Immature natural killer cell (primary cell): ENCODE results near the gene GHR. TPM values are rescaled to one million over a fixed set of nuclear protein-coding genes. Genes with fewer than 3 reads are reported as not detected.
"Not testable (repeated sequence)": the region's sequence is repeated elsewhere in the genome, so short reads cannot be mapped to it uniquely, and the experiment has no call there.

ENCODE experiments used
- DNase-seq, 3 donors: peaks; one replicate each; pipeline ENCODE4 v3.0.0; 2022; ENCODE audit warnings: mixed read lengths in 1 of 3
- H3K27ac Mint-ChIP-seq, 6 donors: one replicate each; pipeline ENCODE4 v1.8.0; 2020; ENCODE audit warnings: mixed read lengths in 6 of 6, mild to moderate bottlenecking in 5 of 6, inconsistent platforms in 4 of 6, moderate library complexity in 3 of 6
- H3K27me3 Mint-ChIP-seq, 3 donors: one replicate each; pipeline ENCODE4 v1.8.0; 2020 to 2021; ENCODE audit warnings: low read depth in 3 of 3, mild to moderate bottlenecking in 3 of 3, mixed read lengths in 3 of 3, moderate library complexity in 3 of 3, inconsistent platforms in 1 of 3
- H3K36me3 Mint-ChIP-seq, 3 donors: one replicate each; pipeline ENCODE4 v1.8.0; 2020; ENCODE audit warnings: mixed read lengths in 3 of 3, inconsistent platforms in 2 of 3, mild to moderate bottlenecking in 2 of 3
- H3K4me1 Mint-ChIP-seq, 2 donors: one replicate each; pipeline ENCODE4 v1.8.0; 2020; ENCODE audit warnings: inconsistent platforms in 2 of 2, mild to moderate bottlenecking in 2 of 2, mixed read lengths in 2 of 2, moderate library complexity in 1 of 2
- H3K4me3 Mint-ChIP-seq, 5 donors: one replicate each; pipeline ENCODE4 v1.8.0; 2020; ENCODE audit warnings: mild to moderate bottlenecking in 5 of 5, mixed read lengths in 5 of 5, inconsistent platforms in 3 of 5, moderate library complexity in 3 of 5
- H3K9me3 Mint-ChIP-seq, 6 donors: one replicate each; pipeline ENCODE4 v1.8.0; 2020; ENCODE audit warnings: mild to moderate bottlenecking in 6 of 6, mixed read lengths in 6 of 6, inconsistent platforms in 4 of 6, moderate library complexity in 3 of 6
- polyA plus RNA-seq, 3 donors: library from polyadenylated mRNA; unstranded; fragments of 300-500 nt; fragmentation: Illumina TruSeq; gene quantifications; one replicate each; pipeline ENCODE4 v1.2.3, GENCODE V29; 2021

GHR gene
- polyA plus RNA-seq, 3 donors from 2014 or later = not detected

DNA sequence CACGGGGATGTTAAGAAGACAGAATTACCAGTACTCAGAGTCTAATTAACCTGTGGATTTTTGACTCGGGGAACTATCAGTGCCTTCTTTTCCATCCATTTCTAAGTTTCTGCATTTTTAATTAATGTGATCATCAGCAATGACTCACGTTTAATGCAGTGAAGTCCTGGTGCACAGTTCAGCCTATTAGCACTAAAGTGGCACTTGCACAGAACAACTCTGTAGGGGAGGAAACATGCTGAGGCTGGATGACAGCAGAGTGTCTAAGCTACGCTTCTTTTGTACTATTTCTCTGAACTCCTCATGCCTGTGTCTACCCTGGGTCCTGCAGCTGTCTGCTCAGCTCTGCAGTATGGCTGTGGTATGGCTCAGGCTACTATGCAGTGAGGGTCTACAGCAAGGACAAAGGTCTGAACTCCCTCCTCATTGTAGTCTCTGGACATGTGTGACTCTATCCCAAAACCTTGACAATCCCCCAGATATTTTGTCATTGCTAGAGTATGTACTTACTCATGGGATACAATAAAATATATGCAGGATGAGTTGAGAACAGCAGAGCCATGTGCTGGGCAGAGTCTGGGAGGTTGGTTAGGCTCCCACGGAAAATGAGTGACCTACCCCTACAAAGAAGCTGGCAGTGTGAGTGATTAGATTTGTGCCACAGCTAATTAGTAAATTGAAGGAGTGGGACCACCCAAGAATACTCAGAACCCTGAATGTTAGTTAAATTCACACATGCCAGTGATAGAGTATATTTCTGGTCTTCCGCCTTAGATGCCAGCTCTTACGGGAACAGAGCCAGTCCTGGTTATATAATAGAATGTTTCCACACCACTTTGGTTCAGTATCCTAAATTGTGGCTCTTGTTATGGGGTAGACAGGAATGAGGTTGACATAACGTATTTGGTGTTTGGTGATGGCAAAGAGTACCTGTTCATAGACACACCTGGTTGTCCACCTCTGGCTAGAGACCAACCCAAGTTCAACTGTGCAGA is 148.0 kb downstream of the GHR start:
- no peak overlapping the region for H3K4me3 Mint-ChIP-seq
- no peak for DNase-seq
- no peaks in the 10 kb centered on the region for H3K36me3 Mint-ChIP-seq
- H3K27me3 Mint-ChIP-seq = peaks cover 0 to 15% (median 6%) of the 10 kb centered on the region in 3 donors
- H3K9me3 Mint-ChIP-seq = no peaks in the 10 kb centered on the region
- H3K27ac Mint-ChIP-seq = no peak overlapping the region
- no peaks in the 10 kb centered on the region for H3K4me1 Mint-ChIP-seq

DNA sequence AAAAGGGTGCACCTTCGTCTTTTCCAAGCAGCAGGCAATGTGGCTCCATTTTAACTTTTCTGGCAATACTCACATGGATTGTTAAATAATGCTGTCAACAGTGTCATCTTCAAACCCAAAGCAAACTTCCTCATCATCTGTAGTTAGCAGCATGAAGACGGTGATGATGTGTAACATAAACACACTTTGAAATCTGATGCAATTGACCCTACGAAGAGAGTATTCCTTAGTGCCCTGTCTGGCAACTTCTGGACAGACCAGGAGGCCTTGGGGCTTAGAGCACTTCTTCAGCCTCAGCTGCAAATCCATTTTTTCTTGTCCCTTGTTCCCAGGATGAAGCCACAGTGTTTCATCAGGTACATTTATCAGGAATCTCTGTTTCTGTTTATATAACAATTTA is 149.1 kb downstream of the GHR start:
- H3K9me3 Mint-ChIP-seq = no peaks in the 10 kb centered on the region
- H3K4me1 Mint-ChIP-seq = no peaks in the 10 kb centered on the region
- DNase-seq = no peak
- no peak overlapping the region for H3K4me3 Mint-ChIP-seq
- peaks cover 0 to 11% (median 6%) of the 10 kb centered on the region in 3 donors for H3K27me3 Mint-ChIP-seq
- no peaks in the 10 kb centered on the region for H3K36me3 Mint-ChIP-seq
- H3K27ac Mint-ChIP-seq = no peak overlapping the region

DNA sequence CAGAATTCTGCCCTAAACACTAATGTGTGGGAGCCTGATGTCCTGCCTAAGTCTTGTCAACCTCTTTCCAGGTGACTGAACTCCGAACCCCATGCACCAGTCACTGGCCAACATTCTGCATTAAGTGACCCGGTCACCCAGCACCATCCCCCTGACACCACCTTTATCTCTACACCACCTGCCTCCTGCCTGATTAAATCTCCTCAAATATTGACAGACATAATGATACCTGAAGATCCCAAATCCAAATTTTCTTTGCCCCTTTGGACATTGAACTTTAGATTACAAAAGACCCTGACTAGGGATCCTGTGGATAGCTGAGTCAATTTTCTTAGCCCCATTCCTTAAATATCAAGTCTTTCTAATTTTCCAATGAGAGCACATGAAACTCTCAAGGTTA is 150.1 kb downstream of the GHR start:
- Mint-ChIP-seq H3K9me3 (no peaks in the 10 kb centered on the region), H3K36me3 (no peaks in the 10 kb centered on the region), H3K27ac (no peak overlapping the region), H3K4me1 (no peaks in the 10 kb centered on the region), H3K27me3 (peaks cover 1 to 11% (median 6%) of the 10 kb centered on the region in 3 donors), H3K4me3 (no peak overlapping the region)
- DNase-seq = no peak

DNA sequence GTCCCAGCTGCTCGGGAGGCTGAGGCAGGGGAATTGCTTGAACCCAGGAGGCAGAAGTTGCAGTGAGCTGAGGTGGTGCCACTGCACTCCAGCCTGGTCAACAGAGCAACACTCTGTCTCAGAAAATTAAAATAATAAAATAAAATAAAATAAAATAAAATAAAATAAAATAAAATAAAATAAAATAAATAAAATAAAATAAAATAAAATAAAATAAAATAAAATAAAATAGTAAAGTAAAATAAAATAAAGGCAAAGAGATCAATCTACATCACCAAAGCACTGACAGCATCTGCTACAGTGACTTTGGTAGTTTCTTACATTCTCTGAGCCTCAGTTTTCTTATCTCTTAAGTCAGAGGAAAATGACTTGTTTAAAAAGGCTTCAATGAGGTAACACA is 152.7 kb downstream of the GHR start:
- H3K27ac Mint-ChIP-seq, DNase-seq, H3K36me3 Mint-ChIP-seq, H3K4me3 Mint-ChIP-seq, H3K9me3 Mint-ChIP-seq, H3K4me1 Mint-ChIP-seq: not testable (repeated sequence)
- peaks cover 1 to 11% (median 6%) of the 10 kb centered on the region in 3 donors for H3K27me3 Mint-ChIP-seq

DNA sequence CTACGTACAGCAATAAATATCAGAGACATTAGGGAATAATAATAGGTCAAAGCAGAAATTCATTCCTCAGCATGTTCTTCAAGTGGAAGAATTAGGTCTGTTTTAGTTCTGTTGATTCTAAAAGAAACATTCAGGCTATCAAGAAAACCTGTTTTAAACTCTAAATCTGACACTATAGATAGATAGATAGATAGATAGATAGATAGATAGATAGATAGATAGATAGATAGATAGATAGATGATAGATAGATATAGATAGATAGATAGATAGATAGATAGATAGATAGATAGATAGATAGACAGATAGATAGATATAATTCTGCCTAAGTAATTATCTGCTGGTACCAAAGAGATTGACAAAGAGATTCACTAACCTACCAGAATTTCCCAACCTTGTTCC is 155.7 kb downstream of the GHR start:
- not testable (repeated sequence) for H3K9me3 Mint-ChIP-seq, H3K27ac Mint-ChIP-seq, H3K36me3 Mint-ChIP-seq, H3K4me1 Mint-ChIP-seq, H3K4me3 Mint-ChIP-seq, H3K27me3 Mint-ChIP-seq, DNase-seq

DNA sequence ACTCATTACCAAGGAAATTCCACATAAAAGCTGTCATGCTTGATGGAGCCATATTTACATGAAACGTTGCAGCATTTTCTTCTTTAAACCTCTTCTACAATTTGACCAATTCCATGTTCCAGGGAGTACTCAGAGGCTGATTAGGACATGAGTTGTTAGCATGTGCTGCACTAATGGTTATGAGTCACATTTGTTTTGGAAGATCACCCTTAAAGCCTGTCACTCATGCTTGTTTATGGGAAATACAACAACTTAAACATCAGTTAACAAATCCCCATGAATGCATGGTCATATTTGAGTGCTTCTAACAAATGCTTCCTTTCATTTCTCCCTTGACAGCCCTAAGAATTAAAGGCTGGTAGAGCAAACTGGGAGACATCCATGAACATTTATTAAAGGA is 156.1 kb downstream of the GHR start:
- Mint-ChIP-seq H3K27ac (no peak overlapping the region), H3K27me3 (peaks cover 6 to 11% (median 6%) of the 10 kb centered on the region in 3 donors), H3K4me1 (no peaks in the 10 kb centered on the region), H3K4me3 (no peak overlapping the region), H3K9me3 (no peaks in the 10 kb centered on the region), H3K36me3 (no peaks in the 10 kb centered on the region)
- no peak for DNase-seq

DNA sequence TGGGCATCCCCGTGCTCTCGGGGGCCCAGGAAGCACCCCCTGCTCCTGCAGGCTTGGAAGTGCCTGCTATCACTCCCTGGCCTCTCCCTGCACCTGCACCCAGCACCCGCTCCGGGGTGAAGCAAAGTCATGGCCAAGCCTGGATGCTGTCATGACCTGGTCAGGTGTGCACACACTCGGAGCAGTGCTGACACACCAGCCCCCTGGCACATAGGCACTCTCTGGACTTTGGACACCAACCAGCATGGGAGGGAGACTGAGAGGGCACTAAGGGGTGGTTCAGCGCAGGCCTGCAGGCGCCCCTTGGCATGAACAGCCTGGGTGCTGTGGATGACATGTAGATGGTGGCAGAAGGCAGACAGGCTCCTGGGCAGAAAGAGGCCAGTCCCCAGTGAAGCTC is 158.6 kb downstream of the GHR start:
- Mint-ChIP-seq H3K9me3 (no peaks in the 10 kb centered on the region), H3K4me1 (no peaks in the 10 kb centered on the region), H3K36me3 (no peaks in the 10 kb centered on the region), H3K4me3 (no peak overlapping the region), H3K27ac (no peak overlapping the region), H3K27me3 (peaks cover 0 to 6% (median 3%) of the 10 kb centered on the region in 3 donors)
- no peak for DNase-seq

DNA sequence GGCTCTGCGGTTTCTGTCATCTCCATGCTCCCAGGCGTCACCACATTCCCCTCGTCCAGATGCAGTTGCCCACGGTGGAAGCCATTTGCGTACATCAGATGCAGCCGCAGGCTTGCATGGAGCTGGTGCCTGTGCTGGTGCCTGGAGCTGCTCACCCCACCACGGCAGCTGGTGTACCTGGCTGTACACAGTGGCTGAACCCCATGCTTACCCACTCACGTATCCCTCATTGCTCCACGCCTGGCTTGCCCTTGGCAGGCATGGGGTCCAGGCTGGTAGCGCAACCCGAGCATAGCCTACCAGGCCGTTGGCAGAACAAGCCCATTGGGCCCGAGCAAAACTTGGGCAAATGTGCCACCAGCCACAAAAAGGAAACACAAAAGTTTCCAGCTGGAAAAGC is 159.5 kb downstream of the GHR start:
- Mint-ChIP-seq H3K27ac (no peak overlapping the region), H3K4me1 (no peaks in the 10 kb centered on the region), H3K9me3 (no peaks in the 10 kb centered on the region), H3K4me3 (no peak overlapping the region), H3K27me3 (peaks cover 0 to 6% (median 4%) of the 10 kb centered on the region in 3 donors), H3K36me3 (no peaks in the 10 kb centered on the region)
- DNase-seq = no peak

DNA sequence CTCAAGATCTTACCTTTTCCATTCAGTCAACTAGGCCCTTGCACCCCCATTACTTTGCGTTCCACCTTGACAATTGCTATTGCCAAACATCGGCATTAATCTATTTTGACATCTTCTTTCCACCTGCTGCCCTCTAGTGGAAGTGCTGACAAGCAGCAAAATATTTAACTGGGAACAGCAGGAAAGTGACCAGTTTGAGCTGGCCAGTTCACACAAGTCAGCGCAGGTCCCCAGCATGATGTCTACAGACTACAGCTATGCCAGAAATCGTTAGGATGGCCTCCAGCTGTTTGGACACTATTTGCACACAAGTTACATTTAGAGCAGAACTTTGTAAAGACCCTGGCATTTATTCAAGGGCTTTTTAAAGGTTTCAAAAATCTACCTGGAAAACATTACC is 160.1 kb downstream of the GHR start:
- peak; percentile 24 to 38 (median 28) for DNase-seq
- peaks cover 0 to 5% (median 5%) of the 10 kb centered on the region in 3 donors for H3K27me3 Mint-ChIP-seq

DNA sequence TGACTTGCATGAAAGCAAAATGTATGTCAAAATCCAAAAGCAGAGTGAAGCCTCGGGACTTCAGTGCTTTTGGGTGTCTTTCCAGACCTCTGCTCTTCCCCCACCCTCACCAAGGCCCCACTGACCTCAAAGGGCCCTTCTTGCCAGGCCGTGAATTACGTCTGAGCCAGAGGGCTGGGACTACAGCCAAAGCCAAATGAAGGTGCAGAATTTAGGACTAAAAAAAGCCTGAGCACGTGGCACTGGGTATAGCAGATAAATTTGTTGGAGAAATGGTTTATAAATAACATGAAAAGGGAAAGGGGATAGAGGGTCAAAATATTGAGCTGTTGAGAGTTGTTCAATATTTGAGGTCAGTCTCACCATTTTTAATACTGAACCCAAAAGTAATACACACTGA is 163.4 kb downstream of the GHR start:
- no peaks in the 10 kb centered on the region for H3K36me3 Mint-ChIP-seq
- H3K4me1 Mint-ChIP-seq = no peaks in the 10 kb centered on the region
- DNase-seq = no peak
- peaks cover 4 to 5% (median 4%) of the 10 kb centered on the region in 3 donors for H3K27me3 Mint-ChIP-seq
- H3K27ac Mint-ChIP-seq = no peak overlapping the region
- no peaks in the 10 kb centered on the region for H3K9me3 Mint-ChIP-seq
- no peak overlapping the region for H3K4me3 Mint-ChIP-seq

More for the DNA sequence above, 160.1 kb downstream of the GHR start:
- Mint-ChIP-seq H3K27ac (no peak overlapping the region), H3K9me3 (no peaks in the 10 kb centered on the region), H3K4me1 (no peaks in the 10 kb centered on the region), H3K36me3 (no peaks in the 10 kb centered on the region), H3K4me3 (no peak overlapping the region)

DNA sequence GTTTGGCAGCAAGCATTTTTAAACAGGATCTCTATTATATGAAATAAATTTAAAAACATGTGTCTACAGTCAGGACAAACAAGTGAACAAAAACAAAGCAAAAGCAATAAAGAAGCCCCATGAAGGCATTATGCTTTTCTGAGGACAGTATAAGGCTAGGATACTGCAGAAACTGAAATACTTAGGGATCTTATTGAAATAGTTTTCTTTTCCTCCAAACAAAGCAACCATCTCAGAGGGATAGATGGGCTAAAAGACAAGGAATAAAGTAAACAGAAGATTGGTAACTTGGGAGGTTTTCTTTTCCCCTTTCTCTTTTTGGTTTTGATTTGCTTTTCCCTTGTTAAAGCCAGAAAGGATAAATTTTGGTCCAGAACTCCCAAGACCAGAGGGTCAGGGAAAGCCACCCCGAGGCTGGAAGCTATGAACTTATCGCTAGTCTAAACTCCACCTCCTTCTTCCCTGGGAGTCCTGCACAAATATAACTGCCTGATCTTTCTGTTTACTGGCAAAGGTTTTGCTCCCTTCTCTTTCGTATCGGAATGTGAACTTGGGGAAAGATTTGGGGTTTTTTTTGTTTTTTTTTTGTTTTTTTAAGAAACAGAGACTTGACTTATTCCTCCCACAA is 164.0 kb downstream of the GHR start:
- Mint-ChIP-seq H3K27me3 (peaks cover 4 to 5% (median 4%) of the 10 kb centered on the region in 3 donors), H3K9me3 (no peaks in the 10 kb centered on the region), H3K4me1 (no peaks in the 10 kb centered on the region), H3K4me3 (no peak overlapping the region), H3K36me3 (no peaks in the 10 kb centered on the region), H3K27ac (no peak overlapping the region)
- no peak for DNase-seq

DNA sequence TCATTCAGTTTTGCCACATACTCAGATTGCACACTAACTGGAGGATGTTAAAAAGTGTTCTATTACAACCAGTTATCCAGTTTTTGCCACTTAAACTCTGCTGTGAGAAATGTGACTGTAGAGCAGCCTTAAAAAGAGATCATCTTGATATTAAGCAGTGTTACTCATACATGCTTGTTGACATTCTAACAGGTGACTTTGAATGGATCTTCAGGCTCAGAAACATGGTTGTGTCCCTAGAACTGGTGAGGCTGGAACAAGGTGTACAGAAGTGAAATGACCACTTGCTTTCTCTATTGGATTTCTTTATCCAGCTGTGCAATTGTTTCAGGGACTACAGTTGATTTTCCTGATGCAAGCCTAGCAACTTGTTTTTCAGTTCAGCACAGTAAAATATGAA is 167.3 kb downstream of the GHR start:
- H3K27ac Mint-ChIP-seq = no peak overlapping the region
- H3K36me3 Mint-ChIP-seq = no peaks in the 10 kb centered on the region
- DNase-seq = no peak
- no peaks in the 10 kb centered on the region for H3K4me1 Mint-ChIP-seq
- H3K9me3 Mint-ChIP-seq = no peaks in the 10 kb centered on the region
- no peak overlapping the region for H3K4me3 Mint-ChIP-seq
- peaks cover 0 to 4% (median 2%) of the 10 kb centered on the region in 3 donors for H3K27me3 Mint-ChIP-seq

DNA sequence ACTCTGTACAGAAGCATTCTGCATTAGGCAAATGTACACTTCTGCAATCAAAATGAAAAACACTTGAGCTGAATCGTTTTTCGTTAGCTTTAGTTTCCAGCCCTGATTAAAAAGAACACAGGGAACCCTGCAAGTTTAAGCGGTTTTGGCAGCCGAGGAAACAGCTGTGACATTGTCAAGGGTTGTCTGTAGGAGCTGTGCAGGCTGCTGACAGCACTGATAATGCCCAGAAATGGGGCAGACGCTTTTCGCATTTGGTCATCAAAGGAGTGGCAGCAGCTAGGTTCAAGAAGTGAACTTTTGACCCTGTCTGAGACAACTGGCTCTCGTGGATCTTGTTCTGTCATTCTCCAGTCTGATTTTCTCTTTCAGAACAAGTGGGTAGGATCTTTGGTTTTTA is 167.8 kb downstream of the GHR start:
- no peak for DNase-seq
- no peaks in the 10 kb centered on the region for H3K36me3 Mint-ChIP-seq
- peaks cover 0 to 4% (median 2%) of the 10 kb centered on the region in 3 donors for H3K27me3 Mint-ChIP-seq
- no peak overlapping the region for H3K4me3 Mint-ChIP-seq
- H3K9me3 Mint-ChIP-seq = no peaks in the 10 kb centered on the region
- no peak overlapping the region for H3K27ac Mint-ChIP-seq
- H3K4me1 Mint-ChIP-seq = no peaks in the 10 kb centered on the region

DNA sequence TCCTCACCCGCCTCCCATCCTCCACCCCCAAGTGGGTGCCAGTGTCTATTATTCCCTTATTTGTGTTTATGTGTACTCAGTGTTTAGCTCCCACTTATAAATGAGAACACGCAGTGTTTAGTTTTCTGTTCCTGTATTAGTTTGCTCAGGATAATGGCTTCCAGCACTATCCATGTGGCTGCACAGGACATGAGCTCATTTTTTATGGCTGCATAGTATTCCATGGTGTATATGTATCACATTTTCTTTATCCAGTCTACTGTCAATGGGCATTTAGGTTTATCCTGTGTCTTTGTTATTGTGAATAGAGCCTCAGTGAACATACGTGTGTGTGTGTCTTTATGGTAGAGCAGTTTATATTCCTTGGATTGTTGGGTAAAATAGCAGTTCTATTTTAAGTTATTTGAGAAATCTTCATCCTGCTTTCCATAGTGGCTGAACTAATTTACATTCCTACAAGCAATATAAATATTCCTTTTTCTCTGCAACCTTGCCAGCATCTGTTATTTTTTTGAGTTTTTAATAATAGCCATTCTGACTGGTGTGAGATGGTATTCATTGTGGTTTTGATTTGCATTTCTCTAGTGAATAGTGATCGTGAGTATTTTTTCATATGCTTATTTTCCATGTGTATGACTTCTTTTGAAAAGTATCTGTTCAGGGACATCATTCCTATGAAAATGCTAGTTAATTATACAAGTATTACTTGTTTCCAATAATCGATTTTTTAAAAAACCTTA is 169.3 kb downstream of the GHR start:
- Mint-ChIP-seq H3K36me3 (no peaks in the 10 kb centered on the region), H3K27me3 (peaks cover 0 to 4% (median 2%) of the 10 kb centered on the region in 3 donors), H3K4me3 (no peak overlapping the region), H3K27ac (no peak overlapping the region), H3K9me3 (no peaks in the 10 kb centered on the region), H3K4me1 (no peaks in the 10 kb centered on the region)
- no peak for DNase-seq
